NCI-H446 treated with DMSO at 0.1 percent for 48 hours (cell line): Measurements from ENCODE around the gene ZNF639.
"Not testable (repeated sequence)": the region's sequence is repeated elsewhere in the genome, so short reads cannot be mapped to it uniquely, and the experiment has no call there.

Experiments
- DNase-seq: peaks from one replicate; lab custom pipeline; 2025; lab: John Stamatoyannopoulos, UW

ZNF639 gene

GRCh38 chr3:179322286-179323196 lies at the start of gene ZNF639:
TSS of gene ZNF639 (plus strand) at chr3:179323031. CDS start at chr3:179328294, 5,263 bp downstream.
- peak; percentile 78 for DNase-seq

- DNase-seq = not testable (repeated sequence)
These were observed 48.4 kb upstream of the ZNF639 start for GRCh38 chr3:179274434-179274833.

- no peak for DNase-seq
These were observed 46.8 kb upstream of the ZNF639 start for GRCh38 chr3:179276001-179276400.

GRCh38 chr3:179276743-179277142 lies 46.1 kb upstream of the ZNF639 start:
- DNase-seq = no peak

GRCh38 chr3:179278151-179278550 lies 44.7 kb upstream of the ZNF639 start:
- no peak for DNase-seq

- no peak for DNase-seq
These were observed 43.7 kb upstream of the ZNF639 start for GRCh38 chr3:179278932-179279693.

GRCh38 chr3:179279837-179280236 lies 43.0 kb upstream of the ZNF639 start:
- DNase-seq = no peak

GRCh38 chr3:179281825-179282224 lies 41.0 kb upstream of the ZNF639 start:
- no peak for DNase-seq

- no peak for DNase-seq
These were observed 36.5 kb upstream of the ZNF639 start for GRCh38 chr3:179286331-179286730.

GRCh38 chr3:179288845-179289244 lies 34.0 kb upstream of the ZNF639 start:
- no peak for DNase-seq

GRCh38 chr3:179289295-179289694 lies 33.5 kb upstream of the ZNF639 start:
- DNase-seq = no peak

- no peak for DNase-seq
These were observed 30.4 kb upstream of the ZNF639 start for GRCh38 chr3:179292450-179292849.

- no peak for DNase-seq
These were observed 24.7 kb upstream of the ZNF639 start for GRCh38 chr3:179297971-179298725.

- DNase-seq = no peak
These were observed 23.5 kb upstream of the ZNF639 start for GRCh38 chr3:179299316-179299715.

GRCh38 chr3:179299999-179300613 lies 22.7 kb upstream of the ZNF639 start:
- no peak for DNase-seq

GRCh38 chr3:179301645-179302044 lies 21.2 kb upstream of the ZNF639 start:
- no peak for DNase-seq

GRCh38 chr3:179302111-179302510 lies 20.7 kb upstream of the ZNF639 start:
- no peak for DNase-seq

GRCh38 chr3:179304605-179305004 lies 18.2 kb upstream of the ZNF639 start:
- no peak for DNase-seq

GRCh38 chr3:179307362-179307761 lies 15.5 kb upstream of the ZNF639 start:
- not testable (repeated sequence) for DNase-seq

- DNase-seq = no peak
These were observed 14.8 kb upstream of the ZNF639 start for GRCh38 chr3:179308001-179308400.

GRCh38 chr3:179309225-179310078 lies 13.4 kb upstream of the ZNF639 start:
- DNase-seq = no peak
